GM18951 (cell line): ENCODE results near the gene MINDY4B.

Experiments
- POLR2A ChIP-seq: IDR thresholded peaks from 4 replicates; pipeline ENCODE4 v1.6.1; 2011; ENCODE audit warnings: mild to moderate bottlenecking; ENCODE audit not compliant: insufficient read length, insufficient read depth; ENCODE audit errors: extremely low read depth
- in situ Hi-C: fragments of 300-500 bp; cut with MboI; formaldehyde crosslinking; loops from one replicate; pipeline ENCODE4 v1.12.0; 2022; ENCODE audit warnings: low sequenced_read_pairs, mixed read lengths, inconsistent platforms; ENCODE audit not compliant: unreplicated experiment

Gene MINDY4B

DNA sequence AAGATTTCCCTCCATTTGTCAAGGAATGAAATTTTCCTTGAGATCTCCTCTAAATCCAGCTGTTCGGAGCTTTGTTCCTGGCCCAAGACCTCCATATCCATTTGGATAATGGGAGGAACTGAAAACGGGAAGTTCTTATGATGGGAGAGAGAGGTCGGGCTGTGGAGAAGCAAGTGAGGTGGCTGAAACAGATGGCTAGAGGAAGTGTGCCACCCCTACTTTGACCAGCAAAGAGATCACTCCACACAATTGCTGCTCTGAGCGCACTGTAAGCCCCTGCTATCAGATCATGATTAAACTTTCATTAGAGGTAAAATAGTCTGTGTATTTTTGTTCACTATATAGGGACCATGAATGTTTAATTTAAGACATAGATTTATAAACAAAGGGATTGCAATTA is at the start of gene MINDY4B:
TSS of gene MINDY4B (minus strand) at position 101 of the 400 bp plus-strand sequence. CDS start at position 101, 0 bp downstream.
- TF ChIP-seq POLR2A = no peak
- in situ Hi-C loops = no loop called here

DNA sequence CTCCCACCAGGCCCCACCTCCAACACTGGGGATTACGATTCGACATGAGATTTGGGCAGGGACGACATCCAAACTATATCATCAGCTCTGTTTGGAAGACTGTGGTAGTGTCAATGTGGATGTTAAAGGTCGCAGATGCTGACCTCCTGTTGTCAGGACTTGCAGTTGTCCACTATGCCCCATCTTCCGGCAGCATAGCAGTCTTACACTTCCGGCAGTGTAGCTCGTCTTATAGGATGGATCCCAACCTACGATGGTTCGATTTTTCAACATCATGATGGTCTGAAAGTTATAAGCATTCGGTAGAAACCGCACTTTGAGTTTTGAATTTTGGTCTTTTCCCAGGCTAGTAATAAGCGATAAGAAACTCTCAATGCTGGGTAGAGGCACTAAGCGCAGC is 46.7 kb upstream of the MINDY4B start:
- in situ Hi-C loops = no loop called here
- no peak for TF ChIP-seq POLR2A

DNA sequence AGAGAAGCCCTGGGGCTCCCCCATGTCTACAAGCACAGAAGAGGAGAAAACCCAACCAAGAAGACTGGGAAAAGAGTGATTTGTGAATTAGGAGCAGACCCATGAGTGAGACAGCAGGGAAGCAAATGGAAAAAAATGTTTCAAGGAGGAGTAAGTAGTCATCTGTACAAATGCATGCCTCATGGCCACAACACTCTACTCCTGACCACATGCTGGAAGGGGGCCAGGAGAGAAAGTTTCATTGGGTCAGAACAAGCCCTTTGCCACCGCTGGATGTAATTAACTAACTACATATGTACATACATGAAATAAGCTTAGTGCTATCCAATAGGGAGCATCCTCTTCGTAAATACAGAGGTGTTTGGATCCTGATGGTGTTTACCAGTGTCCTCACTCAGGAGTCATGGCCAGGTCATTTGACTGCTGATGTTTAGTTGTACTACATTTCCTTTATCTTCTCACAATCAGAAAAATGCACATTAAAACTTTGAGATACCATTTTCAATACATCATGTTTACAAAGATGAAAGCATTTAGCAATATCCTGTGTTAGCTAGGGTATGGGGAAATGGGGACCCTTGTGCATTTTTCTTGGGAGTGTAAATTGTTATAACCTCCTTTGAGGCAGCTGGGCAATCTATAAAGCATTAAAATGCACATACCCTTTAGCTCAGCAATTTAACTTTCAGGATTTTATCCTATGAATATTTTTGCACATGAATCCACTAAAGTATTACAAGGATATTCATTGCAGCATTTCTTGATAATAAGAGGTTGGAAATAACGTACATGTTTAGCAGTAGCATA is 40.2 kb upstream of the MINDY4B start:
- in situ Hi-C loops = no loop called here
- TF ChIP-seq POLR2A = no peak

- TF ChIP-seq POLR2A = no peak
- in situ Hi-C loops = no loop called here
Observed at GRCh38 chr3:150942221-150942620, 37.0 kb upstream of the MINDY4B start.

GRCh38 chr3:150936693-150937092 is 31.5 kb upstream of the MINDY4B start:
- no peak for TF ChIP-seq POLR2A
- in situ Hi-C loops = no loop called here

DNA sequence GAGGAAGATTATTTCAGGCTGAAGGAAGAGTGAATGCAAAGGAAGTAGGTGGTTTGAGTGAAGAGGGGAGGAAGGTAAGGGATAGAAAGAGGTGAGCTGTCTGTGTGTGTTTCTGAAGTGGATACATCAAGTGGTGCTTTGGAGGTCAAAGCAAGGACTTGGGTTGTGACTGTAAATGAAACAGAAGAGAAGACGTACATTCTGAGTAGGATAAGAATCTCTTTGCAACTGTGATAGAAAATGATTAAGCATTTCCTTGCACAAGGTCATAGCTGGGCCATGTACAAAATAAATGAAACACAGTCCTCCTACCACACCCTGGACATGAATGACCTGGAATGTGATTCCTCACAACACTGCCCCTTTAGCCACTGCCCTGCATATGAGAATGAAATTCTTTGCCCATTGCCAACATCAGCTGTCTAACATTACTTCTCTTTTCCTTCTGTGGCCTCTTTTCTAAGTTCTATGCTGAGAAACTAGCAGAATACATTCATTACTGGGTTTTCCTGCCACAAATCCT is 28.3 kb upstream of the MINDY4B start:
- in situ Hi-C loops = no loop called here
- no peak for TF ChIP-seq POLR2A

GRCh38 chr3:150931745-150932144 is 26.5 kb upstream of the MINDY4B start:
- in situ Hi-C loops = no loop called here
- no peak for TF ChIP-seq POLR2A

DNA sequence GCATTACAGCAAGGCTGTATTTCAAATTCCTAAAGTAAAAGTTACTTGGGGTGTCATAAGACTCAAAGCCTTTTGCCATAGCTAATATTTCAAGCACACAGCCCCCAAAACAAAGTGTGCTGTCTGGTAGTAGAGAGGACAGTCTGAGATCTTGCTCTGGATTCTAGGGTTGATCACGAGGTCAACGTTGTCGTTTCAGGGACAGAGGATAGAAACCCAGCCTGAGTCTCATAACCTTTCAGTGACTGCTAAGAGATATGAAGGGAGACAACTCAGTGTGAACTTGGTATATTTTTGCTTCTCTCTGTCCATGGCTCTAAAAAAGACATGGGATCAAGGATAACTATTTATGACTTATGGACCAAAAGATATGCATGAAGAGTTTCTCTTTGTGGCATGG is 25.6 kb upstream of the MINDY4B start:
- no peak for TF ChIP-seq POLR2A
- in situ Hi-C loops = no loop called here

GRCh38 chr3:150928234-150928633 is 23.0 kb upstream of the MINDY4B start:
- in situ Hi-C loops = no loop called here
- no peak for TF ChIP-seq POLR2A

DNA sequence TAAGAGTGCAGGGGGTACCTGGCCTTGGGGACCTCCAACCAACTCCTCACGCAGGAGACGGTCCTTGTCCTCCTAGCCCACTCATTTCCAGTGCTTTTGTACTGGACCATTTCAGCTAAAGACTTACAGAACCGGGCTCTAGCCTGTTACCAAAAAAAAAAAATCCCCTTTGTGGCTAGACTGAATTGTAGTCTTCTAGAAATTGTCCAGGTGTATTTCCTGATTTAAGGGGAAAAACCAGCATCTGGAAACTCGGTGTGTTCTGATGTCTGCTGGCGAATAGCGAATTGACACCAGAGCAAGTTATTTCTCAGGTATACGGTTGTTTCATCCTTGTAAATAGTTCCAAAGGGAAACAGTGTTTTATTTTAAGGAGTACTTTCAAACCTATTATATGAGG is 21.1 kb upstream of the MINDY4B start:
- in situ Hi-C loops = no loop called here

GRCh38 chr3:150925751-150926201 is 20.5 kb upstream of the MINDY4B start:
- TF ChIP-seq POLR2A = no peak
- in situ Hi-C loops = no loop called here

More for the DNA sequence above, 21.1 kb upstream of the MINDY4B start:
- no peak for TF ChIP-seq POLR2A

DNA sequence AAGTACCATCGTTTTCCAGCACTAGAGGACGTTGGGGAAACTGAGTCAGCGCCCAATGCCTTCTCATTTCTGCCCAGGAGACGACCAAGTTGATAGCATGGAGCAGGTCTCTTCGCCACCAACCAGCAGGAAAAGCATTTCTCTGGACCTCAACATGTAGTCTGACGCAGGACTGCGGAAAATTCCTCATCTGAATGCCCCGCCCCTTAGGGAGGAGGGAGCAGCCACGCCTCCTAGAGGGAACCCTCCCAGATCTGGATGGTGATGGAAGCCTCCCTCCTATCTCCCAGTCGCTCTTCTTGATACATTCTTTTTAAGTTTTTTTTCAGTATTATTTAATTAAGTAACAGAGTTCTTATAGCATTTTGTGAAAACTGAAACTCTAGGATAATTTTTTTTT is 17.4 kb upstream of the MINDY4B start:
- in situ Hi-C loops = no loop called here
- no peak for TF ChIP-seq POLR2A

- in situ Hi-C loops = no loop called here
- no peak for TF ChIP-seq POLR2A
Observed at GRCh38 chr3:150921209-150921608, 16.0 kb upstream of the MINDY4B start.

- in situ Hi-C loops = no loop called here
- no peak for TF ChIP-seq POLR2A
Observed at GRCh38 chr3:150920236-150920635, 15.0 kb upstream of the MINDY4B start.
